ENCODE results near the gene STARD10. TPM values are rescaled to one million over a fixed set of nuclear protein-coding genes. Genes with fewer than 3 reads are reported as not detected.

Gene STARD10
- polyA plus RNA-seq, 2 of the 4 experiments (the other 2 are of a cell fraction) = 21.2 to 23.2 TPM

- no peak overlapping the region for H3K27ac ChIP-seq
- no peak overlapping the region for H3K4me2 ChIP-seq
- TF ChIP-seq MAZ (IDR thresholded peaks at IDR 0.05; ENCODE audit: borderline replicate concordance, low read depth, low read length) = no peak
- no peak for TF ChIP-seq HDAC2 (IDR thresholded peaks at IDR 0.05)
- no peak for TF ChIP-seq RARB (CRISPR knock-in tag; IDR thresholded peaks at IDR 0.05)
- no peak for TF ChIP-seq CHD2 (IDR thresholded peaks at IDR 0.05; ENCODE audit: low read length, partially characterized antibody)
- no peak for TF ChIP-seq NR3C1 (IDR thresholded peaks at IDR 0.05)
- TF ChIP-seq CHD4 (IDR thresholded peaks at IDR 0.05; ENCODE audit: borderline replicate concordance) = no peak
- 84% methylated on average over 8 of the region's 11 CpGs for WGBS (ENCODE audit: missing lambda C conversion rate)
- ChIA-PET POLR2A (no interaction called here), CTCF (interaction anchor here (0.6 to 3.0 kb wide), 5 partner anchors 15 to 529 kb away, joined by 3 to 13 read pairs (median 4); no protein-coding TSS in a partner anchor)
- H3K9me3 ChIP-seq = no peaks in the 10 kb centered on the region
- no peak overlapping the region for H3K4me3 ChIP-seq
- H3K4me1 ChIP-seq = peaks cover 18% of the 10 kb centered on the region
- FAIRE-seq (no peak), ATAC-seq (no peak), DNase-seq (ENCODE audit: low read depth in 1 of 2, low spot score in 1 of 2) (no peak)
Measured at GRCh38 chr11:72745925-72746550, 47.8 kb downstream of the STARD10 start.

GRCh38 chr11:72745511-72745910, 48.3 kb downstream of the STARD10 start:
- no peak overlapping the region for H3K4me2 ChIP-seq
- POLR2A ChIA-PET = no interaction called here
- peaks cover 15% of the 10 kb centered on the region; the same call in 1 of the 3 replicates for H3K4me1 ChIP-seq
- DNase-seq (ENCODE audit: low read depth in 1 of 2, low spot score in 1 of 2) (no peak), ATAC-seq (no peak), FAIRE-seq (no peak)
- no peak overlapping the region for H3K27ac ChIP-seq
- 93% methylated on average over 4 of the region's 5 CpGs for WGBS (ENCODE audit: missing lambda C conversion rate)
- CTCF ChIA-PET = interaction anchor here (0.6 to 3.0 kb wide), 4 partner anchors 15 to 529 kb away, joined by 3 to 13 read pairs (median 5); no protein-coding TSS in a partner anchor
- H3K4me3 ChIP-seq = no peak overlapping the region
- no peaks in the 10 kb centered on the region for H3K9me3 ChIP-seq
- TF ChIP-seq BHLHE40 (IDR thresholded peaks at IDR 0.05; ENCODE audit: low read depth, low read length) (no peak), ZSCAN20 (CRISPR knock-in tag; IDR thresholded peaks at IDR 0.05) (no peak), CHD4 (IDR thresholded peaks at IDR 0.05; ENCODE audit: borderline replicate concordance) (no peak), CBX2 (IDR thresholded peaks at IDR 0.05; ENCODE audit: borderline replicate concordance, low read depth) (no peak), RAD21 (conservative IDR thresholded peaks at IDR 0.05 in 1 of 2, IDR thresholded peaks at IDR 0.05 in 1 of 2) (no peak), HMGXB4 (CRISPR knock-in tag; IDR thresholded peaks at IDR 0.05; ENCODE audit: borderline replicate concordance) (no peak), FOXS1 (CRISPR knock-in tag; IDR thresholded peaks at IDR 0.05) (no peak), ZFP36 (IDR thresholded peaks at IDR 0.05; ENCODE audit: borderline replicate concordance, partially characterized antibody) (no peak), EP300 (IDR thresholded peaks at IDR 0.05) (no peak), RFX5 (IDR thresholded peaks at IDR 0.05) (no peak), BCL3 (IDR thresholded peaks at IDR 0.05) (no peak), PBX3 (IDR thresholded peaks at IDR 0.05) (no peak), NPAS2 (CRISPR knock-in tag; IDR thresholded peaks at IDR 0.05; ENCODE audit: borderline replicate concordance) (no peak), JUN (IDR thresholded peaks at IDR 0.05) (no peak), HEYL (CRISPR knock-in tag; IDR thresholded peaks at IDR 0.05) (no peak), REST (IDR thresholded peaks at IDR 0.05) (no peak), RCOR1 (IDR thresholded peaks at IDR 0.05; ENCODE audit: low read depth, low read length) (no peak)
